ENCODE measurements around the gene EGLN2.
"Not testable (repeated sequence)": the region's sequence is repeated elsewhere in the genome, so short reads cannot be mapped to it uniquely, and the experiment has no call there.

The EGLN2 gene

GRCh38 chr19:40798683-40799557 is at the start of gene EGLN2:
Gene EGLN2 (plus strand): TSS chr19:40799191. CDS start chr19:40800573, 1,382 bp downstream.
- peak; percentile 100 for DNase-seq

DNA sequence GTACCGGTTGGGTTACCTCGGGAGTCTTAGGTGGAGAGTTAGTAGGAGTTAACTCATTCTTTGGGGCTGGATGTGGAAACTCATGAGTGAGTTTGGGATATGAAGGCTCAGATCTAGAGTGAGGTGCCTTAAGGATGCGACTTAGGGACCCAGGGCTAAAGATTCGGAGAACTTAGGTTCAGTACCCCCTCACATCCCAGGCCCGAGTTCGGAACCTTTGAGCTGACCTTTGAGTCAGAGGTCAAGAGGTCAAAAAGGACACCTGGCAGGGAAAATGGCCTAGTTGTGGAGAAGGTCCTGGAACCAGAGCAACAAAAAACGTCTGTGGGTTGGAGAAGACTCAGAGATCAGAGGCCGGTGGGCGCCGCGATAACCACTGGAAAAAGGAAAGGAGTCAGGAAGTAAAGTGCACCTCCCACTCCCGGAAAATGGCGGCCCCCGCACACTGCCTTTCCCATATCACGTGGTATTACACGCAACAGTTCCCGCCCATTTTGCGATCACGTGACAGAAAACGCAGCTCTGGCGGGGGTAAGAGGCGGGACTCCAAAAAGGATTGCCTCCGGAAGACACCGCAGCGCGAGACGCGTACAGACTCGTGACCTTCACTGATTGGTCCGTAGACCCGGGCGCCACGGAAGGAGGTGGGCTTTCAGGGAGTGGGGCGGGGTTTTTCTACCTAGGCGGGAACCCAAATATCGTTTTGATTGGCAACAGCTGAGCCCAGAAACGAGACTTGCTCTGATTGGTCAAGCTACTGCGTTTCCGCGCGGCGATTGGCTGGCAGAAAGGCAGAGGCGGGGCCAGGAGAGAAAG is 48.7 kb upstream of the EGLN2 start, which contains the start of gene ACTMAP:
Gene ACTMAP (minus strand): TSS at position 420 of the 816 bp plus-strand sequence. CDS start 674 bp downstream, outside the sequence.
- peak; percentile 99 for DNase-seq

DNA sequence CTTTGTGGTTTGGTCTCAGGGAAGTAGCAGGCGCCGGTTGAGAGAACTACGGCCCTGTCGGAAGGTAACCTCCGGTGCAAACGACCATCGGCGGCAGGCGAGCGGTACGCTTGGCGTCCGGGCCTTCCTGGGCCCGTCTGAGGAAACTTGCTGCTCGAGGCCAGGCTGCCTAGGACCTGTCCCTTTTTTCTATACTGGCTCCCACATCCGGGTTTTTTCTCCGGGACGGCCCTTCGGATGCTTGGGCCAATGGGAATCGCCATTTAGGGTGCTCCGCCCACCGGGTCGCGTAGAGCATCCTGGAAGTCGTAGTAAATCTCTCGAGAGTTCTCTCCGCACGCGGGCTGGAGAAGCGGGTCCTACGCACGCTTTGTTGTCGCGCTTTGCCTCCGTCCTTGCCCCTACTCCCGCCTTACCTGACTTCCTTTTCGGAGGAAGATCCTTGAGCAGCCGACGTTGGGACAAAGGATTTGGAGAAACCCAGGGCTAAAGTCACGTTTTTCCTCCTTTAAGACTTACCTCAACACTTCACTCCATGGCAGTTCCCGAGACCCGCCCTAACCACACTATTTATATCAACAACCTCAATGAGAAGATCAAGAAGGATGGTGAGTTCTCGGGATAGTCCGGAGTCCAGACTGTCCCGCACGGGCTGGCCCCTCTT is 48.0 kb upstream of the EGLN2 start, which contains the start of gene SNRPA:
Gene SNRPA (plus strand): TSS at position 330 of the 664 bp plus-strand sequence. CDS start 206 bp downstream, at position 536.
- peak; percentile 98 for DNase-seq

- DNase-seq, result no peak
These were observed 46.7 kb upstream of the EGLN2 start for GRCh38 chr19:40752257-40752781.

GRCh38 chr19:40754611-40755247 is 44.3 kb upstream of the EGLN2 start:
- peak; percentile 83 for DNase-seq

DNA sequence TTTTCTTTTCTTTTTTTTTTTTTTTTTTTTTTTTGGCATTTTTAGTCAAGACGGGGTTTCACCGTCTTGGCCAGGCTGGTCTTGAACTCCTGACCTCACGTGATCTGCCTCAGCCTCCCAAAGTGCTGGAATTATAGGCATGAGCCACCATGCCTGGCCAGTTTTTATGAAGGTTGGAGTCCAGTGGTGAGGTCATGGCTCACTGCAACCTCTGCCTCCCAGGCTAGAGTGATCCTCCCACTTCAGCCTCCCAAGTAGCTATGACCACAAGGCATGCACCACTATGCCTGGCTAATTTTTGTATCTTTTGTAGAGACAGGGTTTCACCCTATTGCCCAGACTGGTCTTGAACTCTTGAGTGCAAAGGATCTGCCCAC is 43.8 kb upstream of the EGLN2 start:
- DNase-seq, result no peak

DNA sequence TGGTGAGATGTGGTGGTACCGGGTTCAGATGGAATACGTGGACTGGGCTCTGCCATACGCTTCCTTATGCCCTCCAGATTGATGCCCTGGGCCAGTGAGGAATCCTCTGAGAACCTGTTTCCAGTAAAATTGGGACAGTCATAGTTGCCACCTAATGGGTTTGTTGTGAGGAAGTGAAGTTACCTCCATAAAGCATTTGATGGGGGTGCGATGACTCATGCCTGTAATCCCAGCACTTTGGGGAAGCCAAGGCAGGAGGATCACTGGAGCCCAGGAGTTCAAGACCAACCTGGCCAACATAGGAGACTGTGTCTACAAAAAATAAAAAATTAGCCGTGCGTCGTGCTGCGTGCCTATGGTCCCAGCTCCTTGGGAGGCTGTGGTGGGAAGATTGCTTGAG is 43.2 kb upstream of the EGLN2 start:
- DNase-seq, result no peak

DNA sequence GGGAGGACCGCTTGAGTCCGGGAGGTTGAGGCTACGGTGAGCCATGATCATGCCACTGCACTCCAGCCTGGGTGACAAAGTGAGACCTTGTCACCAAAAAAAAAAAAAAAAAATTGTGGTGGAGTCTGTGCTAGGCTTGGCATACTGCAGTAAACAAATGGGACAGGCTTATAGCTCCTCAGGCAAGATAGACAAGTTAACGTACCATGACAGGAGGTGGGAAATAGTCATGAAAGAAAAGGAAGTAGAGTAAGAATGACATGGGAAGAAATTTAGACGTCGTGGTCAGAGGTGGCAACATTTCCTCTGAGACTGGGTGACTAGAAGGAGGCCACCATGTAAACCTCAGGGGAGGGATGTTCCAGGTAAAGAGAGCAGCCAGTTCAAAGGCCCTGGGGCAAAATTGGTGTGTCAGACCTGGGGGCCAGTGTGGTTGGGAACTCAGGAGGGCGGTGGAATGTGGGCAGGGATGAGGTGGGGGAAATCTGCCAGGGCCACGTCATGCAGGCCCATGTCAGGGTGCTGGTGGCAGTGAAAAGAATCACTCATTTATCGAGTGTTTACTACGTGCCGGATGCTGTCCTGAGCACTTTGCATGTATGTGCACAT is 42.4 kb upstream of the EGLN2 start:
- DNase-seq, result peak; percentile 76

DNA sequence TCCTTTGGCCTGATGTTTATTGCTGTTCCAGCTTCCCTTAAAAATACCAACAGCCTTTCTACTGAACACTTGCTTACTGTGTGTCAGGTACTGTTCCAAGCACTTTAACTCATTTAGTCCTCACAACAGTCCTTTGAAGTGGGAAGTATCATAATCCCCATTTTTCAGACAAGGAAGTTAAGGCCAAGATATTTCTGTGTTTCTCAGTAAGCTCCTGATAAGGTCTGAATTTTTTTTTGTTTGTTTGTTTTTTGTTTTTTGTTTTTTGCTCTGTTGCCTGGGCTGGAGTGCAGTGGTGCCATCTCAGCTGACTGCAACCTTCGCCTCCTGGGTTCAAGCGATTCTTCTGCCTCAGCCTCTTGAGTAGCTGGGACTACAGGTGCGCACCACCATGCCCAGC is 40.5 kb upstream of the EGLN2 start:
- no peak for DNase-seq

DNA sequence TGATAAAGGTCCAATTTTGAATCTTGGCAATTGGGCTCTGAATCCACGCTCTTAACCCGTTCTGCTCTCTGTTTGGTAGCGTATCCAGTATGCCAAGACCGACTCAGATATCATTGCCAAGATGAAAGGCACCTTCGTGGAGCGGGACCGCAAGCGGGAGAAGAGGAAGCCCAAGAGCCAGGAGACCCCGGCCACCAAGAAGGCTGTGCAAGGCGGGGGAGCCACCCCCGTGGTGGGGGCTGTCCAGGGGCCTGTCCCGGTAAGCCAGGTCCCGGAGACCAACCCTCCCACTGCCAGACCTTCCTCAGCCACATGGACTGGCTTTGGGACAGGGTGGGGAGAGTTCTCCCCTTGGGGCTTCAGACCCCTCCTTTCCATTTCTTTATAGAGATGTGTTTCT is 39.6 kb upstream of the EGLN2 start:
- no peak for DNase-seq

DNA sequence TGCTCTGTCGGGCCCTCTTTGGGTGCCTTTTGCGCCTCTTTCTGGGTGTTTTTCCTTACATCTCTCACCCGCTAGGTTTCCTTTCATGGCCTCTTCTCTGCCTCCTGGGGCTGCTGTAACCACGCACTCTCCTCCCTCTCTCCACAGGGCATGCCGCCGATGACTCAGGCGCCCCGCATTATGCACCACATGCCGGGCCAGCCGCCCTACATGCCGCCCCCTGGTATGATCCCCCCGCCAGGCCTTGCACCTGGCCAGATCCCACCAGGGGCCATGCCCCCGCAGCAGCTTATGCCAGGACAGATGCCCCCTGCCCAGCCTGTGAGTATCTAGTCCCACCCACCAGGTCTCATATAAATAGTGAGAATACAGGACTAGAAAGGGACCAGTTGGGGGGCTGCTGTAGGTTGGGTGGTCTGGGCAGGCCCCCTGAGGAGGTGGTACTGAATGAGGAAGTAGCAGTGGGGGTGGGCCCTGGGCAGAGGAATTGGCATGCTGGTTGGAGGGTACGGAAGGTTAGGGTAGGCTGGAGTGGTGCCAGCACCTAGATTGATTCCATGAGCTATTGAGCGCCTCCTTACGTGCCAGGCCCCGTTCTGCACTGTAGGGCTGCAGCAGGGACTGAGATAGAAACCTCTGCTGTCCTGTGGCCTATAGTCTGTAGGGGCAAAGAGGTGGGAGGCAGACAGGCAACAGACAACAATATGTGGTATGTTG is 36.1 kb upstream of the EGLN2 start:
- no peak for DNase-seq

DNA sequence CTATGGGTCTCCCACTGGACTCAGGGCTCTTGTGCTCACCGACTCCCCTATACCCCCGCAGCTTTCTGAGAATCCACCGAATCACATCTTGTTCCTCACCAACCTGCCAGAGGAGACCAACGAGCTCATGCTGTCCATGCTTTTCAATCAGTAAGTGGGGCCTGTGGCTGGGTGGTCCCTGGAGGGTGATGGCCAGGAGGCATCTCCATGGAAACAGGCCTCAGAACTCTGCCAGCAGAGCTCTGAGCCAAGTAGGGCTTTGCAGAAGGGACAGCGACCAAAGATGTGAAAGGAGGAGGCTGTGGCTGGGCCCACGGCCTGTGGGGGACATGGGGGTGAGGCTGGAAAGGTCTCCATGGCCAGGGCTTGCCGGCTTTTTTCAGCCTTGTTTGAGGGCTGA is 35.5 kb upstream of the EGLN2 start:
- DNase-seq, result no peak

DNA sequence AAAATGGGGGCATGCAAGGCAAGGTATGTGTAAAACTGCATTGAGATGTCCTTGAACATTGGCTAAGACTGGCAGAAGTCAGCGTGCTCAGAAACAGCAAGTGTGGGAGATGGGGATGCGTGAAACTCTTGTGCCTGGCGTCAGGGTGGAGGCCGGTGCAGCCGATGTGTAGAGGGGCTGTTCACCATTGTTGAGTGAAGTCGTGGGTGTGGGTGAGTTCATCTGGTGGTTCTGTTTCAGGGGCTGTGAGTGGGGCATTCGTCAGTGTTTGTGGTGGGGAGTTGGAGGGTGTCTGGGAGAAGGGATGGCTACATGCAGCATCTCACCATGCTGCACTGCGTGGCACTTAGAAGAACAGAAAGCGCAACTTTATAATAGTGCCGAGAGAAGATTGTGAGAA is 35.0 kb upstream of the EGLN2 start:
- DNase-seq, result no peak

- DNase-seq, result not testable (repeated sequence)
These were observed 32.6 kb upstream of the EGLN2 start for GRCh38 chr19:40766385-40766784.

DNA sequence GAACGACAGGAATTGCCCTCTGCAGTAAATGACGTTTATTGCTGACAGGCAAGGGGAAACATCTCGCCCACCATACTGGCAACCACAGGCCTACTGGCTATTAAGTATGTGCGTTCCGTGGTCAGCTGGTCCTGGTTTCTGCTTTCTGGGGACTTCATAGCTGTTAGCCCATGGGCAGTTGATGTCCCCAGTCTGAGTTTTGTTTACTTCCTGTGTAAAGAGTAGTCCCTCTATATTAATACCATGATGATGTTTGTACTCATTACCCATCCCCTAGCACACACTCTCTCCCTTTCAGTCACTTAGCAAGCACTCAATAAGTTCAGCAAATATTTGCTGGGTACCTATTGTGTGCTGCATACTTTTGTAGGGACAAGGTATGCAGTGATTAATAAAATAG is 30.1 kb upstream of the EGLN2 start:
- DNase-seq, result no peak

DNA sequence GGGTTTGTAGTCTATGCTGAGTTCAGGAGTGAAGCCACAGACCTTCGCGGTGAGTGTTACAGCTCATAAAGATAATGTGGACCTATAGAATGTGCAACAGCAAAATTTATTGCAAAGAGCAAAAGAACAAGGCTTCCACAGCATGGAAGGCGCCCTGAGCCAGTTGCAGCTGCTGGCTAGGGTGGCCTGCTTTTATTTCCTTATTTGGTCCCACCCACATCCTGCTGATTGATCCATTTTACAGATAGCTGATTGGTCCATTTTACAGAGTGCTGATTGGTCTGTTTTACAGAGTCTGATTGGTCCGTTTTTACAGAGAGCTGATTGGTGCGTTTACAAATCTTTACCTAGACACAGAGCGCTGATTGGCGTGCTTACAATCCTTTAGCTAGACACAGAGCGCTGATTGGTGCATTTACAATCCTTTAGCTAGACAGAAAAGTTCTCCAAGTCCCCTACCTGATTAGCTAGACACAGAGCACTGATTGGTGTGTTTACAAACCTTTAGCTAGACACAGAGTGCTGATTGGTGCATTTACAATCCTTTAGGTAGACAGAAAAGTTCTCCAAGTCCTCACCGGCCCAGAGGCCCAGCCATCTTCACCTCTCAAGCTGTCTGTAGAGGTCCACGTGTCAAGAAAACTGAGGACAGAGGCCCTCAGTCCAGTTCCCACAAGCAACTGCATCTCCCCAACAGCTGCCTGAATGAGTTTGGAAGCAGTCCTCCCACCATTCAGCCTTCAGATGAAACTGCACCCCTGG is 27.7 kb upstream of the EGLN2 start:
- DNase-seq, result not testable (repeated sequence)

- no peak for DNase-seq
These were observed 23.9 kb upstream of the EGLN2 start, which contains the start of gene MIA for GRCh38 chr19:40774916-40775631. Gene MIA (plus strand): TSS chr19:40775521. CDS start chr19:40775543, 22 bp downstream.

DNA sequence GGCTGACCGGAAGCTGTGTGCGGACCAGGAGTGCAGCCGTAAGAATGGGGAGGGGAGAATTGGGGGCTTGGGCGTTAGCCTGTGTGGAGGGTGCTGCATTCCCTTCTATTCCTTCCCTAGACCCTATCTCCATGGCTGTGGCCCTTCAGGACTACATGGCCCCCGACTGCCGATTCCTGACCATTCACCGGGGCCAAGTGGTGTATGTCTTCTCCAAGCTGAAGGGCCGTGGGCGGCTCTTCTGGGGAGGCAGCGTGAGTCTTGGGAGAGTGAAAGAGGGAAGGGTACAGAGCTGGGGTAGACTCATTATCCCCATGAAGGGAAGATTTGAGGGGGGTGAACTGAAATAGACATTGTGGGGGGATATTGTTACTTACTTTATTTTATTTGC is 23.4 kb upstream of the EGLN2 start:
- DNase-seq, result no peak

DNA sequence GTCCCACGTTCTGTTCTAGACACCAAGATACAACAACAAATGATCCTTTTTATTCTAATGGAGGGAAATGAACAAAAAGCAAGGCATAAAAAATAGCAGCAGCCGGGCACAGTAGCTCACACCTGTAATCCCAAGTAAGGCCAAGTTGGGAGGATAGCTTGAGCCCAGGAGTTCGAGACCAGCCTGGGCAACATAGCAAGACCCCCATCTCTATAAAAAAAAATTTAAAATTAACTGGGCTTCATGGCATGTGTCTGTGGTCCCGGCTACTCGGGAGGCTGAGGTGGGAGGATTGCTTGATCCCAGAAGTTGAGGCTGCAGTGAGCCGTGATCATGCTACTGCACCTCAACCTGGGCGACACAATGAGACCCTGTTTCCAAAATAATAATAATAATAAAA is 22.6 kb upstream of the EGLN2 start:
- no peak for DNase-seq

Data from activated effector memory CD4-positive, alpha-beta T cell treated with anti-CD3 and anti-CD28 coated beads, Interleukin-2, amount 50 U/mL, for 16 hours (primary cell).